Memory B cell (primary cell): Measurements from ENCODE around the gene TXNDC8.
"Not testable (repeated sequence)": the region's sequence is repeated elsewhere in the genome, so short reads cannot be mapped to it uniquely, and the experiment has no call there.

Experiments used
- ATAC-seq: fragments of 150-1000 bp; cut with Tn5 transposase; 2 replicates; pipeline ENCODE4 v1.10.0; 2021; ENCODE audit warnings: low read depth, mild to moderate bottlenecking, moderate library complexity
- DNase-seq, 2 donors: peaks; one replicate each; pipeline ENCODE4 v3.0.0; 2022; ENCODE audit warnings: low spot score in 2 of 2
- H3K27ac Mint-ChIP-seq: one replicate; pipeline ENCODE4 v1.8.0; 2022; ENCODE audit warnings: mild to moderate bottlenecking, moderate library complexity, mixed read lengths
- H3K27me3 Mint-ChIP-seq: one replicate; pipeline ENCODE4 v1.8.0; 2022; ENCODE audit warnings: mixed read lengths
- H3K36me3 Mint-ChIP-seq: one replicate; pipeline ENCODE4 v1.8.0; 2022; ENCODE audit warnings: mild to moderate bottlenecking, mixed read lengths
- H3K4me1 Mint-ChIP-seq: one replicate; pipeline ENCODE4 v1.8.0; 2022; ENCODE audit warnings: mixed read lengths
- H3K4me3 Mint-ChIP-seq: one replicate; pipeline ENCODE4 v1.8.0; 2022; ENCODE audit warnings: mild to moderate bottlenecking, moderate library complexity, mixed read lengths
- H3K9me3 Mint-ChIP-seq: one replicate; pipeline ENCODE4 v1.8.0; 2022; ENCODE audit warnings: mixed read lengths

Gene TXNDC8

DNA sequence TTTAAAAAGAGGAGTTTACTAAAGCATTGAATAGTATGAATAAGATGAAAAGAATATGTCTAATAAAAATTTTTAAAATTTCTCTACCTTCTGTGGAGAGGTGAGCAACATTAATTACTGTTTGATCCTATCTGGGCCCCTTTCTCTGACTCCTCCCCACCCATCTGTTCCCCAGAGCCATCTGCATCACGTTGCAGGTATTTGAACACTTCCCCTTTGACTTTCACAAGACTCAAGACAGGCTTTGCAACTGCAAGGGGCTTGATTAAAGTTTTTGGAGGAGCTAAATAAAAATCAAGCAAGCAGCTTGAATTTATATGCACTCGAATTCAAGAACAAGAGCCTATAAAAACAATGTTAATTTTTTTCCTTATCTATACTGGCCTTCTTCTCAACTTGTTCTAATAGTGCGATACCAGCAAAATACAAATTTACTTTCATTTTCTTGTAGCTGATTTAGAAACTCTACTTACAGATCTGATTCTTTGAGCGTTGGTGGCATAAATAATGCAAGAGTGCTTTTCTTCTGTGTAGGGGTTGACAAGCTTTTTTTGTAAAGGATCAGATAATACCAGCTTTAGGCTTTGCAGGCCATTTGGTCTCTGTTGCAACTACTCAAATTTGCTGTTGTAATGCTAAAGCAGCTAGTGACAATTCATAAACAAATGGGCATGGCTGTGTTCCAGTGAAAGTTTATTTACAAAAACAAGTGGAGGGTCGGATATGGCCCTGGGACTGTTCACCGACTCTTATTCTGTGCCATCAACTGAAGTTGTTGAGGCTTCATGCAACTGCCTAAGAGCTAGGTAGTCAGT is 21.2 kb downstream of the TXNDC8 start:
- H3K36me3 Mint-ChIP-seq: no peaks in the 10 kb centered on the region
- peaks cover 8% of the 10 kb centered on the region for H3K4me1 Mint-ChIP-seq
- ATAC-seq: peak; percentile 99
- H3K9me3 Mint-ChIP-seq: peaks cover 1% of the 10 kb centered on the region
- peak overlapping the region; percentile 76 for H3K4me3 Mint-ChIP-seq
- peak overlapping the region; percentile 18 for H3K27ac Mint-ChIP-seq
- DNase-seq: peak in 1 of 2 donors; percentile 25
- no peaks in the 10 kb centered on the region for H3K27me3 Mint-ChIP-seq

DNA sequence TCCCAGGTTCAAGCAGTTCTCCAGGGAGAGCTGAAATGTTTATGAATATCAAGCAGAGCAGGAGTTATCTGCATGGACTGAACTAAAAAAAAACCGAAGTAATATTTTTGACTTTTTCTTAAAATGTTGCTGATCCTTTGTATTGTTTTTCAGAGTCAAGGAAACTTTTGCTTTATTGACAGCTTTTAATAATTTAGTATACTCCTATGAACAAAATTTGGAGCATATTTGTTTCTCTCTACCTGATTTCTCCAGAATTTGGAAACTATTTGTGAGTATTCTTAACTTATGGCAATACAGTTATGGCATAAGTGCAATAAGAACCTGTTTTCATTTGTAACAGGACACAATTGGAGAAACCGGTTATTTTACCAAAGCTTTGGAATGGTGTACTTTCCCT is 25.7 kb downstream of the TXNDC8 start:
- H3K9me3 Mint-ChIP-seq, H3K27me3 Mint-ChIP-seq, H3K27ac Mint-ChIP-seq, H3K36me3 Mint-ChIP-seq, H3K4me3 Mint-ChIP-seq, ATAC-seq, DNase-seq: not testable (repeated sequence)
- peaks cover 16% of the 10 kb centered on the region for H3K4me1 Mint-ChIP-seq

DNA sequence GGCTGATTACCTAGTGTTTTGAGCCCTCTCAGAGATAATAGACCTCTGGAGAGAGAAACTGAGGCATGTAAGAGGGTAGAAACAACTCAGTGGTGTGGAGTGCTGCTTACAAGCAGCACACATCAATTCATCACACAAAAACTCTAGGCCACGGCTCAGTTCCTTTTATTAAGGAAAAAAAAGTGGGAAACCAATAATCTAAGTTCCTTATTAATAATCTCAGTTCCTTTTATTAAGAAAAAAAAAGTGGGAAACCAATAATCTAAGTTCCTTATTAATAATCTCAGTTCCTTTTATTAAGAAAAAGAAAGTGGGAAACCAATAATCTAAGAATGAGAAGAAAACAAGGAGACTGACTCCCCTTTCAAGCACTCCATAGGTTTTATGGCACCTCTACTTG is 28.0 kb downstream of the TXNDC8 start:
- ATAC-seq: no peak
- H3K9me3 Mint-ChIP-seq: peaks cover 4% of the 10 kb centered on the region

DNA sequence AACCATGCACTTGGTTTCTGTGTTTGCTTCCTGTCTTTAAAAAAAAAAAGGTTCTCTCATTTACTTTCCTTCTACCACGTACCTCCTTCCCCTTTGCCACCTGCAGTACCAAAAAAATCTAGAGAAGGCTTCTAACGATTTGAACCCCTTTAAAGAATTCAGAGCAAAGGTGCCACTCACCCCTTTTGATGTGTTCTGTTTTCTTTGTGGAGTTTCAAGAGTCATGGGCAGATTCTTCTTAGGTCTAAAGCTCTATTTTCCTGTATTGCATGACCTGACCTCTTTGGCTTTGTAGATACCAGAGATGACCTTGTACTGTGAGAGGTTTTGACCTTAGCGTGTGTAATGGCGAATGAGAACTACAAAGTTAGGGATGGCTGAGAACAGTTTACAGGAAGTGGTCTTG is 29.0 kb downstream of the TXNDC8 start:
- DNase-seq (no peak), ATAC-seq (no peak)
- Mint-ChIP-seq H3K4me3 (peak overlapping the region; percentile 74), H3K4me1 (peaks cover 8% of the 10 kb centered on the region), H3K9me3 (peaks cover 4% of the 10 kb centered on the region), H3K27ac (peak overlapping the region; percentile 82), H3K36me3 (peaks cover 2% of the 10 kb centered on the region), H3K27me3 (peaks cover 5% of the 10 kb centered on the region)

More for the DNA sequence above, 28.0 kb downstream of the TXNDC8 start:
- H3K36me3 Mint-ChIP-seq: peaks cover 2% of the 10 kb centered on the region
- H3K27ac Mint-ChIP-seq: no peak overlapping the region
- peaks cover 8% of the 10 kb centered on the region for H3K4me1 Mint-ChIP-seq
- DNase-seq: no peak
- peaks cover 5% of the 10 kb centered on the region for H3K27me3 Mint-ChIP-seq
- H3K4me3 Mint-ChIP-seq: no peak overlapping the region

DNA sequence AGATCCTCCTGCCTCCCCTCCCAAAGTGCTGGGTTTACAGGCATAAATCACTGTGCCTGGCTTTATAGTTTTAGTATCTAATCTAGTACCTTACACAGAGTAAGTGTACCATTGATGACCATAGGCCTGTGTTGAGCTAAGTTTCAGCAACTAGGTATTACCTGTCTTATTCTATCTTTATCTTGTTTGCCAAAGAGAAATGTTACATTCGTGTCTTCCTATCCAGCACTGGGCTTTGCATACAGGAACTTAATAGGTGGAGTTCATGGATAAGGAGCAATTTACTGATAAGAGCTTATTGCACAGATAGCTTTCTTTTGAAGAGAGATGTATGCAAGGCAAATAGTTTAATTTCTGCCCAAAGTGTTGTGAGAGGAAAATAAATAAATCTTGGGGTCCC is 30.5 kb downstream of the TXNDC8 start:
- H3K36me3 Mint-ChIP-seq: peaks cover 2% of the 10 kb centered on the region
- no peak overlapping the region for H3K27ac Mint-ChIP-seq
- ATAC-seq: no peak
- peaks cover 8% of the 10 kb centered on the region for H3K27me3 Mint-ChIP-seq
- no peak for DNase-seq
- peaks cover 8% of the 10 kb centered on the region for H3K4me1 Mint-ChIP-seq
- H3K9me3 Mint-ChIP-seq: peaks cover 3% of the 10 kb centered on the region
- H3K4me3 Mint-ChIP-seq: no peak overlapping the region

DNA sequence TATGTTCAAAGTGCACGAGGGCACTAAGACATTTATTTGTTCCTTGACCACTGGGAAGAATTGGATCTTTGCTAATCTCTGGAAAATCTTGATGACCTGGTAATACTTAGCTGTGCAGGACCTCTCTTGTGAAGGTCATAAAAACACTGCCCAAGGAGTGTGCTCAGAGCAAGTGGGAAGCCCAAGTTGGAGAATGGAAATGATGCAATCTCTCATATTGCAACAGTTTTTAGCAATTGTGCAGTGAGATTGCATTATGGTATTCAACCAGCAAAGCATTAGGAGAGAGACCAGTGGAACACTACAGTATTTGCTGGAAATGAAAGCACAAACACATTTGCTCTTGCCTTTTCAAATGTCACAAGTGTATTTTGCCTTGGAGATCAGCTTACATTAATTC is 34.5 kb downstream of the TXNDC8 start:
- no peak overlapping the region for H3K27ac Mint-ChIP-seq
- DNase-seq: no peak
- no peaks in the 10 kb centered on the region for H3K4me1 Mint-ChIP-seq
- H3K27me3 Mint-ChIP-seq: peaks cover 16% of the 10 kb centered on the region
- peaks cover 3% of the 10 kb centered on the region for H3K9me3 Mint-ChIP-seq
- peaks cover 2% of the 10 kb centered on the region for H3K36me3 Mint-ChIP-seq
- ATAC-seq: no peak
- H3K4me3 Mint-ChIP-seq: no peak overlapping the region

DNA sequence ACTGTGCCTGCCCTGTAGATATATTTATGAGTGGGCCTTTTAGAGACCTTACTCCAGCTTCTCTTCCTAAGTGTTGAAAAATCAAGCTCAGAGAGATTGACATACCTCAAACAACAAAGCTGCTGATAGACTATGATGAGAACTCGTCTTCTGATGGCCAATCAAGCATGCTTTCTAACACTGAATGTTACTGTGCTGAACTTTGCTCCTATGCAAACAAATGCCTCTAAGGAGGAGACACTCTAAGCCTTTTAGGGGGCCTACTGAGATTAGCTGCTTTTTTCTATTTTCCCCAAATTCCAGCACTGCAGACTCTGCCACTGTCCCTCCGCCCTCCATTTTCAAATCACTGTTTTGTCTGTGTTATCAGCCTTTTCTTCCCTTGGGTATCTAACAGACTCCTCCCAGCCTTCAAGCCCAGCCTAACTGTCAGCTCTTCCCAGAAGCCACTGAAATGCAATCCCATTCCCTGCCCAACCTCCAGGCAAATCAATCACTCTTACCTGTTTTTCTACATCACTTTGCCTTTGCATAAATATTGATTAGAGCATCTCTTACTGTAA is 39.5 kb downstream of the TXNDC8 start:
- Mint-ChIP-seq H3K27ac (no peak overlapping the region), H3K4me3 (no peak overlapping the region), H3K9me3 (no peaks in the 10 kb centered on the region), H3K27me3 (peaks cover 15% of the 10 kb centered on the region), H3K4me1 (no peaks in the 10 kb centered on the region), H3K36me3 (no peaks in the 10 kb centered on the region)
- DNase-seq: no peak
- ATAC-seq: no peak

DNA sequence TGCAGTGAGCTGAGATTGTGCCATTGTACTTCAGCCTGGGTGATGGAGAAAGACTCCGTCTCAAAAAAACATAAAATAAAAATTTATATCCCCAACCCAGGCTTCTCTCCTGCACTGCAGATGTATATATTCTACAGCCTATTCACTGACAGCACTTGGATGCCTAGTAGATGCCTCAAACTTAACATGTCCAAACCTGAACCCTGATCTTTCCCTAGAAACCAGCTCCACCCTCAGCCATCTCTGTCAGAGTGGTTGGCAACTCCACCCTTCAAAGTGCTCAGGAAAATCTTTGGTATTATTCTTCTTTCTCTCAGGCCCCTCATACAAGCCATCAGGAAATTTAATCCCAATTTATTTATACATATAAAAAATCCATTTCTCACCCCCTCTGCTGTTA is 44.4 kb downstream of the TXNDC8 start:
- Mint-ChIP-seq H3K27me3 (peaks cover 9% of the 10 kb centered on the region), H3K27ac (no peak overlapping the region), H3K4me3 (no peak overlapping the region), H3K9me3 (no peaks in the 10 kb centered on the region), H3K36me3 (no peaks in the 10 kb centered on the region), H3K4me1 (no peaks in the 10 kb centered on the region)
- no peak for DNase-seq
- no peak for ATAC-seq

DNA sequence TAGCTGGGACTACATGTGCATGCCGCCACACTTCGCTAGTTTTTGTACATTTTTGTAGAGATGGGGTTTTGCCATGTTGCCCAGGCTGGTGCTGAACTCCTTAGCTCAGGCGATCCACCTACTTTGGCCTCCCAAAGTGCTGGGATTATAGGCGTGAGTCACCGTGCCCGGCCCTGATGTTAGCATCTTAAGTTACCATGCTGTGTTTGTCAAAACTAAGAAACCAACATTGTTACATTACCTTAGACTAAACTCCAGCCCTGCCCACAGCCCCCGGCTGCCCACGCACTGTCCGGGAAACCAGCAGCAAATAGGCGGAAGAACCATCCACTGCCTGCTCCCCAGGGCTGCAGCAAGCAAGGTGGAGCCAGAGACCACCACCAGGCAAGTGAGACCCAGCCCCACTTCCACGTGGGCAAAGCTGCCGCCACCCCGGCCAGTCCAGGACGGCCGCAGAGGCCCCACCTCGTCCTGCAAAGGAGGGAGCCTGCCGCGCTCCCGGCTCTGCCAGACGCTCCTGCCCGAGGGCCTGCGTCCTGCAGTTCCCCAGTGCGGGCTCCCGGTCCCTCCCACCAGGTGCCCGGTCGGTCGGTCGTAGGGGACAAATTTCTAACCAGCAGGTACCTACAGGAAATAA is 45.6 kb downstream of the TXNDC8 start:
- ATAC-seq: no peak
- peaks cover 7% of the 10 kb centered on the region for H3K27me3 Mint-ChIP-seq
- no peaks in the 10 kb centered on the region for H3K9me3 Mint-ChIP-seq
- DNase-seq: no peak
- no peak overlapping the region for H3K27ac Mint-ChIP-seq
- H3K4me3 Mint-ChIP-seq: no peak overlapping the region
- H3K4me1 Mint-ChIP-seq: no peaks in the 10 kb centered on the region
- no peaks in the 10 kb centered on the region for H3K36me3 Mint-ChIP-seq

DNA sequence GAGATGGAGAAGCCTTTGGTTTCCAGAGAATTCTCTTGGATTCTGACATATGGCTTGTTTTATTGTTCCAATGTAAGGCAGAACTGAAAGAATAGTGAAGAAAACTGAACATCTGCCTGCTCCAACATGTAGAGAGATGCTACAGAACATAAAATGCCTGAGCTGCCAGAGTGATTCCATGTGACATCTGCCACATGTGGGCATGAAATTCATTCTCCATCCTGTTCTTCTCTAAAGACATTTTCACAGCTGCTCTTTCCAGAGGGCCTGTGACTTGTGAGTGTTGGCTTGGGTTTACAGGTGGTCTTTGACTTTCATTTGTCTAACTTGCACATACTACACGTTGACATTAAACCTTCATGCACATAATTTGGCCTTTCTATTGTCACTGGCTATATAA is 47.7 kb downstream of the TXNDC8 start:
- ATAC-seq: no peak
- Mint-ChIP-seq H3K36me3 (no peaks in the 10 kb centered on the region), H3K27ac (no peak overlapping the region), H3K4me3 (no peak overlapping the region), H3K9me3 (no peaks in the 10 kb centered on the region), H3K4me1 (peaks cover 3% of the 10 kb centered on the region), H3K27me3 (peaks cover 9% of the 10 kb centered on the region)
- no peak for DNase-seq

DNA sequence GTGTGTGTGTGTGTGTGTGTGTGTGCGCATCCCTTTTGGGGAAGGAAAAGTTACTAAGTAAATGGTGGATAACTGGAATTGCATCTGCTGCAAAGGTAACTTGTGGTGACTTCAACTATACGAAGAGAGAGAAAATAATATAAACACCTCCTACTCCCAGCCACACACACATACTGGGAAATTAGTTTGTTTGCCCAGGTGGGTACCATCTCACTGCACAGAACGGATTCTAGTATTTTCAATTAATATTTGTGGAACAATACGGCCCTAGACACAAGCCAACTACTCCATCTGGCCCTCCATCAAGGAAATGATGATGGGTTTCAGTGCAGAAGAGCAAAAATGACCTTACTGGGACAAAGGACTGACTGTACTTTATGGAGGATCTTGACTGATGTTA is 49.2 kb downstream of the TXNDC8 start:
- DNase-seq (no peak), ATAC-seq (no peak)
- Mint-ChIP-seq H3K27me3 (peaks cover 6% of the 10 kb centered on the region), H3K4me1 (peaks cover 3% of the 10 kb centered on the region), H3K4me3 (no peak overlapping the region), H3K27ac (no peak overlapping the region), H3K36me3 (no peaks in the 10 kb centered on the region), H3K9me3 (no peaks in the 10 kb centered on the region)

DNA sequence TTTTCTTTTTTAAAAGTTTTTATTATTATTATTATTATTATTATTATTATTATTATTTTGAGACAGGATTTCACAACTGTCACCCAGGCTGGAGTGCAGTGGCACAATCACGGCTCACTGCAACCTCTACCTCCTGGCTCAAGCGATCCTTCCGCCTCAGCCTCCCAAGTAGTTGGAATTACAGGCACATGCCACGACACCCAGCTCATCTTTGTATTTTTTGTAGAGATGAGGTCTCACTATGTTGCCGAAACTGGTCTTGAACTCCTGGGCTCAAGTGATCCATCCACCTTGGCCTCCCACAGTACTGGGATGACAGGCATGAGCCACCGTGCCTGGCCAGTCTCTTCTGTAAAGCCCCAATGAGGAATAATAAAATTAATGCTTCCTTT is 50.4 kb downstream of the TXNDC8 start:
- no peak for ATAC-seq
- Mint-ChIP-seq H3K36me3 (no peaks in the 10 kb centered on the region), H3K9me3 (no peaks in the 10 kb centered on the region)

DNA sequence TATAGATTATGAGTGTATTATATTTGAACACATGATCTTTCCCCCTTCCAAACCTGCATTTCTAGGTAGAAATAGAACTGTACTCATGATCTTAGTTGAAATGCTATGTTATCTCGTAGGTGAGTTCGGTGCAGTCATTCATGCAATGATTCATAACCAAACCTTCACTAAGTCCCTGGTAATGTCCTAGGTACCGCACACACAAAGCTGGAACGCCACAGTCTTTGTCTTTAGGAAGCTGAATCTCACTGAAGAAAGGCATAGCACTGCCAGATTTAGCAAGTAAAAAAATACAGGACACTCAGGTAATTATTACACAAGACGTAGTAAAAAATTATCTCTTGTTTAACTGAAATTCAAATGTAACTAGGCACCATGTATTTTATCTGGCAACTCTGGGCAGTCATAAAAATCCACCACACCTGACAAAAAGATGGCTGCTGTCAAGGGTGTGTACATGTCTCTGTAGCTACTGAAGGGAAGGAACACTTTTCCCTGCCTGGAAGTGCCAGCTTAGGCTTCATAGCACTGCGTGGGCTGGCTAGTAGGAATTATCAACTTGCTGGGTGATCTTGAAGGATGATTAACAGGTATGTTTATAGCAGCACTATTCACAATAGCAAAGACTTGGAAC is 53.3 kb downstream of the TXNDC8 start:
- Mint-ChIP-seq H3K4me1 (peaks cover 3% of the 10 kb centered on the region), H3K27ac (no peak overlapping the region), H3K9me3 (no peaks in the 10 kb centered on the region), H3K36me3 (no peaks in the 10 kb centered on the region), H3K27me3 (peaks cover 7% of the 10 kb centered on the region), H3K4me3 (no peak overlapping the region)
- DNase-seq: no peak
- no peak for ATAC-seq

More for the DNA sequence above, 50.4 kb downstream of the TXNDC8 start:
- no peak for DNase-seq
- Mint-ChIP-seq H3K27ac (no peak overlapping the region), H3K4me1 (peaks cover 3% of the 10 kb centered on the region), H3K27me3 (peaks cover 4% of the 10 kb centered on the region), H3K4me3 (no peak overlapping the region)

DNA sequence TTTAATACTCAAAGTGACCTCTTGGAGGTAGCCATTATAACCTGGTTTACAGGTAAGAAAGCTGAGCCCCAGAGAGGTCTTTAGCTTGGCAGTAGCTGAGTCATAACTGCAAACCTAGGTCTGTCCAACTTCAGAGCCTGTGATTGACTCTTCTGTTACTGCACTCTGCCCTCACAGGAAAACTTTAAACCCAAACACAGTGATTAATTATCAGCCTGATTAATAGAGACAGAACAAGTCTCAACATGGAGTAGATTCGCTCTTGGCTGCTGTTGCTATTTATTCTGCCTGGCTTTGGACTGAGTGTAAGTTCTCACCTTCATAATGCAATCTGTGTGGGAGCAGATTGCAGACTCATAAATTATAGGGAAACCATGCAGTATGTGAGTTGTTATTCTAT is 53.9 kb downstream of the TXNDC8 start:
- H3K9me3 Mint-ChIP-seq: no peaks in the 10 kb centered on the region
- no peak for ATAC-seq
- peaks cover 3% of the 10 kb centered on the region for H3K4me1 Mint-ChIP-seq
- no peaks in the 10 kb centered on the region for H3K36me3 Mint-ChIP-seq
- no peak overlapping the region for H3K27ac Mint-ChIP-seq
- H3K27me3 Mint-ChIP-seq: peaks cover 7% of the 10 kb centered on the region
- DNase-seq: no peak
- H3K4me3 Mint-ChIP-seq: no peak overlapping the region
